UCSD-AML1 (cell line): Measurements from ENCODE around the gene SEPTIN2.
"Not testable (repeated sequence)": the region's sequence is repeated elsewhere in the genome, so short reads cannot be mapped to it uniquely, and the experiment has no call there.

Experiments
- DNase-seq: peaks from one replicate; lab custom pipeline; 2025; ENCODE audit not compliant: unreplicated experiment; lab: John Stamatoyannopoulos, UW

SEPTIN2 gene

GRCh38 chr2:241379481-241380480 lies 64.1 kb downstream of the SEPTIN2 start:
- no peak for DNase-seq

GRCh38 chr2:241381872-241382271 lies 66.1 kb downstream of the SEPTIN2 start:
- DNase-seq: no peak

DNA sequence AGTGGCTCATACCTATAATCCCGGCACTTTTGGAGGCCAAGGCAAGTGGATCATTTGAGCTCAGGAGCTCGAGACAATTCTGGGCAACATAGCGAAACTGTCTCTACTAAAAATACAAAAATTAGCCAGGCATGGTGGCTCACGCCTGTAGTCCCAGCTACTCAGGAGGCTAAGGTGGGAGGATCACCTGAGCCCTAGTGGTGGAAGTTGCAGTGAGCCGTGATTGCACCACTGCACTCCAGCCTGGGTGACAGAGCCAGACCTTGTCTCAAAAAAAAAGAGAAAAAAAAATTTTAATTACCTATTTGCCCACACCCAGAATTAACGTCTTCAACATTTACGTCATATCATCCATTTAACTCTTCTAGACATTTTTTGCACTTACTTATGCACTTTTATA lies 69.7 kb downstream of the SEPTIN2 start:
- DNase-seq: not testable (repeated sequence)

DNA sequence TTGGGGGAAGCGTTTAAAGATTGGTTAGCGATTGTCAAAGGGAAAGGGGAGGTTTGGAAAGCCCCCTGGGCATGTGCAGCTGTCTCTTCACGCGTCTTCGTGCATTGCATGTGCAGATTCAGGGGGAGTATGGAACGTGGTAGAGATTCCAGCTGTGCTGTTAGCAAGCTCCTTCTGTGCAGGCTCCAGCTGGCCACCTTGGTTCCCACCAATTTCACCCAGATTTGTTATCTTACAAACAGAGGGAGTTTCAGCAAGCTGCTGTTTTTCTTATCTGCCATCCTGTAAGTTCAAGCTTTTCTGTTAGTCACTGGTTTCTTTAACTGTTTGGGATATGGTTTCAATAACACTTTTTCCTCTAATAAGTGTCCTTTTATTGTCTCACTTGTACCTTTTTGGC lies 70.8 kb downstream of the SEPTIN2 start:
- DNase-seq: no peak

GRCh38 chr2:241389697-241390096 lies 74.0 kb downstream of the SEPTIN2 start:
- DNase-seq: no peak

GRCh38 chr2:241390301-241391206 lies 74.8 kb downstream of the SEPTIN2 start:
- DNase-seq: no peak

- no peak for DNase-seq
Measured at GRCh38 chr2:241391892-241392665, 76.4 kb downstream of the SEPTIN2 start.

- DNase-seq: not testable (repeated sequence)
Measured at GRCh38 chr2:241392753-241393152, 77.0 kb downstream of the SEPTIN2 start.

DNA sequence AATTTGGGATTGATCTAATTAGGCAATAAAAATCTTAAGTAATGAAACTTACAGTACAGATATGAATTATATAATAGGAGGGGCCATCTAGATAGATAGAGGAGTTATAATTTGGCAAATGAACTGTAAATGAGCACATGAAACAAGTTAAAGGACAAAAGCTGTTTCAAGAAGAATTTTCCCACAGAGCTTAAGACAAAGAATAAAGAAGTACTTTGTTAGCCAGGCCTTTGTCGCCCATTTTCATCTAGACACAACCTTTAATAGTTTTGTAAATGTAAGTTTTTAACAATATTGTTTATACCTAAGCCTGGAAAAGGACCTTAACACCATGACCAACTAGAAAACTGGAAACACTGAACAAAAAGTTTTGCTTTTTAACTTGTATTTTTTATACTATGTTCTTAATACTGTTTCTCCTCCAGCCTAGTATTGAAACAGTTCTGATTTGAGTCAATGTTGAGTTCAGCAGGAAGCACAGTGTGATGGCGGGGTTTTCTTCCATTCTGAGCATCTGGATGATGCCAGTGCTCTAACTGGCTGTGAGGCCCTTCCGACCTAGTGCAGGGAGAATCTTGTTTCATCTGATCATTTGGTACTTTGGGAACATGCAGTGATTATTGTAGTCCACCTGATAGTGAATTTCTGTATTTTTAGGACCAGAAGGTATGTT lies 77.9 kb downstream of the SEPTIN2 start:
- DNase-seq: no peak

GRCh38 chr2:241396809-241397208 lies 81.1 kb downstream of the SEPTIN2 start:
- DNase-seq: not testable (repeated sequence)

- DNase-seq: no peak
Measured at GRCh38 chr2:241399941-241400922, 84.5 kb downstream of the SEPTIN2 start.
